Psoas muscle (tissue), 8 donors: ENCODE measurements around the gene TRIB2. TPM values are rescaled to one million over a fixed set of nuclear protein-coding genes. Genes with fewer than 3 reads are reported as not detected.

Experiments used
- ATAC-seq, 4 donors: fragments of 200-7000 bp; cut with Tn5 transposase; one replicate each; pipeline ENCODE4 v1.9.1; 2020; ENCODE audit warnings: moderate library complexity in 3 of 4, mild to moderate bottlenecking in 2 of 4
- DNase-seq, 2 donors: peaks; one replicate each; pipeline ENCODE4 v3.0.0-alpha.2; 2020
- H3K27ac ChIP-seq: fragments of 200-600 bp; one replicate; pipeline ENCODE4 v1.8.0; 2022
- H3K27me3 ChIP-seq, 3 donors: fragments of 200-600 bp in 1 of 3; one replicate each; pipeline versions ENCODE4 v1.6.1 to v1.8.0; 2013 to 2022; ENCODE audit warnings: low read length in 2 of 3, mild to moderate bottlenecking in 2 of 3, moderate library complexity in 1 of 3; ENCODE audit not compliant: insufficient read depth in 3 of 3
- H3K36me3 ChIP-seq, 2 donors: fragments of 200-600 bp in 1 of 2; one replicate each; pipeline versions ENCODE4 v1.6.1 to v1.8.0; 2013 to 2022; ENCODE audit warnings: low read depth in 1 of 2, mild to moderate bottlenecking in 1 of 2, moderate library complexity in 1 of 2; ENCODE audit not compliant: insufficient read depth in 1 of 2
- H3K4me1 ChIP-seq: fragments of 200-600 bp; one replicate; pipeline ENCODE4 v1.8.0; 2022
- H3K4me3 ChIP-seq: fragments of 200-600 bp; one replicate; pipeline ENCODE4 v1.8.0; 2022; ENCODE audit warnings: mild to moderate bottlenecking
- H3K9me3 ChIP-seq: fragments of 200-600 bp; one replicate; pipeline ENCODE4 v1.8.0; 2022
- CTCF ChIP-seq: fragments of 200-600 bp; IDR thresholded peaks from one replicate; pipeline ENCODE4 v1.8.0; 2022; ENCODE audit warnings: antibody characterized with exemption
- WGBS, 3 donors: extraction: QIAGEN DNeasy Blood & Tissue Kit; methylation state at CpG; one replicate each; pipeline versions ENCODE4 v1.1.6 to v1.1.7; 2013; 5-methylcytosine and 5-hydroxymethylcytosine counted together
- intact Hi-C, 2 donors: fragments of 100-400 bp; cut with DNase I; formaldehyde crosslinking; loops; one replicate each; pipeline versions ENCODE4 v1.11.0 to v1.14.2; 2022
- polyA plus RNA-seq, 3 donors: library from polyadenylated mRNA; stranded (reverse); fragments of 200-250 nt; gene quantifications; one replicate each; pipeline ENCODE4 v1.2.3, GENCODE V29; 2013
- total RNA-seq, 4 donors: library from RNA; stranded (reverse); fragmentation: NEBNext Ultra II Directional in 2 of 4; extraction: Animal tissue kit (Norgen Biotek cat#: 25700) in 2 of 4; gene quantifications; one replicate each; pipeline versions ENCODE4 v1.2.1 to v1.2.4, GENCODE V29; 2021 to 2023
- donor health status: healthy with polysubstance abuse.
- donor health status: DM: no; HTN: no; CAD: no; lungs with moderate emphysema.
- donor health status: Bipolar disorder and iron deficiency.
- donor health status: healthy.
- donor health status: DM: yes; HTN: yes; CAD: no.
- donor health status: DM: no; HTN: no; CAD: no.
- donor health status: DM: no; HTN: no; CAD: no.
- donor health status: DM: yes; HTN: yes; CAD: no.

The TRIB2 gene
- total and polyA plus RNA-seq, 7 donors = 6.8 to 18.0 (median 12.5) TPM

GRCh38 chr2:12720754-12721378 lies 4.1 kb downstream of the TRIB2 start:
- no peak for TF ChIP-seq CTCF
- ATAC-seq = no peak
- H3K36me3 ChIP-seq = peaks cover 6 to 24% of the 10 kb centered on the region in 2 donors
- intact Hi-C loops = loop anchor here in 1 of 2 donors (10.0 kb wide), 1 partner anchor 856 kb away; no protein-coding TSS in a partner anchor
- H3K27ac ChIP-seq = peak overlapping the region; percentile 33
- peaks cover 47% of the 10 kb centered on the region for H3K4me1 ChIP-seq
- WGBS, 3 donors = 47 to 66% (median 56%) methylated on average over 2 of the region's 2 CpGs
- peak overlapping the region; percentile 90 for H3K4me3 ChIP-seq
- H3K9me3 ChIP-seq = no peaks in the 10 kb centered on the region
- no peak for DNase-seq
- no peaks in the 10 kb centered on the region for H3K27me3 ChIP-seq

- intact Hi-C loops = loop anchor here in 1 of 2 donors (10.0 kb wide), 1 partner anchor 857 kb away; no protein-coding TSS in a partner anchor
- peak overlapping the region; percentile 59 for H3K27ac ChIP-seq
- no peak for TF ChIP-seq CTCF
- no peak for ATAC-seq
- no peaks in the 10 kb centered on the region for H3K27me3 ChIP-seq
- no peak for DNase-seq
- H3K9me3 ChIP-seq = no peaks in the 10 kb centered on the region
- H3K36me3 ChIP-seq = peaks cover 6 to 29% of the 10 kb centered on the region in 2 donors
- peak overlapping the region; percentile 90 for H3K4me3 ChIP-seq
- WGBS, 3 donors = 52 to 60% (median 55%) methylated on average over 14 of the region's 14 CpGs
- peaks cover 55% of the 10 kb centered on the region for H3K4me1 ChIP-seq
Observed at GRCh38 chr2:12721566-12722446, 5.1 kb downstream of the TRIB2 start.

- intact Hi-C loops = loop anchor here in 1 of 2 donors (10.0 kb wide), 1 partner anchor 858 kb away; no protein-coding TSS in a partner anchor
- H3K36me3 ChIP-seq = peaks cover 6 to 37% of the 10 kb centered on the region in 2 donors
- H3K27me3 ChIP-seq = no peaks in the 10 kb centered on the region
- DNase-seq (no peak), ATAC-seq (no peak)
- peaks cover 56% of the 10 kb centered on the region for H3K4me1 ChIP-seq
- WGBS, 3 donors = 75 to 84% (median 80%) methylated on average over 7 of the region's 7 CpGs
- peak overlapping the region; percentile 59 for H3K27ac ChIP-seq
- H3K9me3 ChIP-seq = no peaks in the 10 kb centered on the region
- no peak for TF ChIP-seq CTCF
- peak overlapping the region; percentile 90 for H3K4me3 ChIP-seq
Observed at GRCh38 chr2:12722447-12723316, 5.9 kb downstream of the TRIB2 start.

GRCh38 chr2:12723736-12724463 lies 7.2 kb downstream of the TRIB2 start:
- no peak for DNase-seq
- Histone ChIP-seq H3K27me3 (no peaks in the 10 kb centered on the region), H3K4me1 (peaks cover 56% of the 10 kb centered on the region), H3K36me3 (peaks cover 6 to 46% of the 10 kb centered on the region in 2 donors), H3K4me3 (no peak overlapping the region), H3K9me3 (no peaks in the 10 kb centered on the region), H3K27ac (peak overlapping the region; percentile 5)
- no peak for TF ChIP-seq CTCF
- ATAC-seq = no peak
- 69 to 79% (median 73%) methylated on average over 8 of the region's 8 CpGs for WGBS, 3 donors
- intact Hi-C loops = loop anchor here in 1 of 2 donors (10.0 kb wide), 1 partner anchor 859 kb away; no protein-coding TSS in a partner anchor
